ENCODE data around the gene PALS1. TPM values are rescaled to one million over a fixed set of nuclear protein-coding genes. Genes with fewer than 3 reads are reported as not detected.

PALS1 gene
- 2.4 TPM for polyA plus RNA-seq

DNA sequence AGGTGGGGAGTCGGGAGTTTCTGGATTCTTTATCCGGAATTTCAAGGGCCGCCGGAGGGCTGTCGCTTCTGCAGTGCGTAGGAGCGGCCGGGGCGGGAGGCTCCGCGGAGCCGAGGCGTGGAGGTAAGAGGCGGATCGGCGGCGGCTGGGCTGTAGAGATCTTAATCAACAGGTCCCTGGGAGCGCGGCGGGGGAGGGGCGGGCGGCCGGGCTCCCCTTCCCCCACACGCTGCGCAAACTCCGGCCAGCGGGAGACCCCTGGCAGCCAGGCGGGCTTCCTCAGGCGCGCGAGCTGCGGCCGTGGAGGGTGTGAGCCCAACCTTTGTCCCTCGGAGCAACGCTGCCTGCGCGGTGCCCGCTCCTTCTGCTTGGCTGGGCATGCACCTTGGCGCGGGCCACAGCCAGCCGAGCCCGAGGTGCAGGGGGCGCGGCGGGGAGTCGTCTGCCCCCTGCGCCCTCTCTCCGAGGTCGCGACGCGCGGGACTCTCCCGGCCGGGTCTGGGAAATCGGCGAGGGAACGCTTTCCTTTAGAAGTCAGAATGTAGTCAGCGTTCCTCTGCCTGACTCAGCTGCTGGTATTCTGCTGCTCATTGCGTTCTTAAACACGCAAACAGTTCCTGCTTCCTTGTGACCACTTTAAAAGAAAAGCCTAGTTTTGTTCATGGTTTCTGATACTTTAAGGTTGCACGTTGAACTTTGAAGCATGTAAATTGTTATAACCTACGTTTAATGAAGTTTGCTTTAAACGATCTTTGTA, at the start of gene PALS1:
Gene PALS1, plus strand, starts transcription at position 25 of the 757 bp plus-strand sequence. CDS start 37,736 bp downstream, outside the sequence.
- H3K27ac Mint-ChIP-seq: peak within 1 kb of the TSS; percentile 87 to 95 (median 92)
- no peaks in the 10 kb centered on the region for H3K36me3 Mint-ChIP-seq
- H3K9me3 Mint-ChIP-seq: no peaks in the 10 kb centered on the region
- H3K4me3 Mint-ChIP-seq: peak within 1 kb of the TSS; percentile 90 to 99 (median 98)
- no peaks in the 10 kb centered on the region for H3K27me3 Mint-ChIP-seq
- peaks cover 0 to 16% (median 10%) of the 10 kb centered on the region in 3 donors for H3K4me1 Mint-ChIP-seq

DNA sequence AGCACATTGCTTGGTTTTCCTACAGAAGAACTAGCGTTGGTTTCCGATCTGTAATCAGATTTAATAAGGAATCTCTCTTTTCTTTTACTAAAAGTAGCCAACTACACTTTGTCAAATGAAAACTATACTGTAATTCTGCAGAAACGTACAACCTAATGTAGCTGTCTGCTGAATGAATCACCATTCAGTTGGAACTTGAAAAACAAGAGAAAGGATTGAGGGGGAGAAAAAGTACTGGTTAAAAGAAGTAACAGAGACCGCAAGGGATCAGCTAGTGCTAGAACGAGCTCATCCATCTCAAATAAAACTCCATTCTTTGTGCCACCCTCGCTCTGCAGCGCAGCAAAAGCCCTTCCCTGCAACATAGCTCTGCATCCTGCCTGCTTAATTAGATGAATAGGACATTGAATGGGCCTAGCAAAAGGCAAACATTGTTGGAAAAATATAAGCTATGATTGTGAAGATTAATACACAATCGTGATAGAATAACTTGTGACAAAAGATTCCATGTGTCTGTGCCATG, 49.4 kb upstream of the PALS1 start:
- Mint-ChIP-seq H3K4me3 (no peak overlapping the region), H3K27me3 (peaks cover 2% of the 10 kb centered on the region), H3K27ac (no peak overlapping the region), H3K9me3 (no peaks in the 10 kb centered on the region), H3K4me1 (peaks cover 5 to 7% (median 6%) of the 10 kb centered on the region in 3 donors), H3K36me3 (no peaks in the 10 kb centered on the region)

DNA sequence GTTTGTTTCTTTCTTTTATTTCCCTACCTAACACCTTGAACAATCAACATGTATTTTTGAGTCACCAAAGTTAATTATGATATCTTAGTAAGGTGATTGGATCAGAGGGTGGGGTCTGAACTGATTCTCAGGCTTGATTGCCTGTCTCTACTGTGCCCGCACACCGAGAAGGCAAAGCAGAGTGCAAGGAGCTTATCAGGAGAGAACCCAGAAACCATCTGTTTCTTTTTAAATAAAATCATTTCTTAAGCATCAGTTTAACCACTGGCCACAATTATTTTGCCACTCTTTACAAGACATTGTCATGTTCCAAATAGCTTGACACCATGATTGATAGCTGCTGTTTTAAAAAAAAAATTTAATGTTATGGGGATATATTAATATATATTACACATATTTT, 48.9 kb upstream of the PALS1 start:
- Mint-ChIP-seq H3K9me3 (no peaks in the 10 kb centered on the region), H3K4me1 (peaks cover 5 to 7% (median 6%) of the 10 kb centered on the region in 3 donors), H3K27ac (no peak overlapping the region)

DNA sequence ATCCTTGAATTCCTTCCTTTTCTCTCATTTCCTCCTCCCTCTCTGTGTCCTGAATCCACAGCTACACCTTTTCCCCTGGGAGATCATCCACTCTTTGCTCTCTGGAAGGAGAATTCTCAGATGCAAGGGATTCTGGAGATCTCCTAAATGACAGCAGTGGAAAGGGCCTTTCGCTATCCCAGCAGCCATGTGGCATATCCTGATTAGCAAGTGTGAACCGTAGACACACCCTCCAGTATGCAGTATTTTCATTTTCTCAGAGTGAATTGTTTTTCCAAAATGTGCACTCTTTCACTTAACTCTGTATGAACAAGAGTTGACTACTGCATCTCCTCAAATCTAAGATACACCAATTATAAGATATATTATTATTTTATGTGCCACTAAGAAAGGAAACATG, 46.0 kb upstream of the PALS1 start:
- Mint-ChIP-seq H3K27me3 (peaks cover 3% of the 10 kb centered on the region), H3K4me3 (peak overlapping the region in 1 of 4 donors; percentile 28), H3K9me3 (no peaks in the 10 kb centered on the region), H3K27ac (peak overlapping the region in 1 of 3 donors; percentile 32), H3K4me1 (no peaks in the 10 kb centered on the region), H3K36me3 (peaks cover 2% of the 10 kb centered on the region)

More for the DNA sequence above, 48.9 kb upstream of the PALS1 start:
- Mint-ChIP-seq H3K36me3 (peaks cover 1% of the 10 kb centered on the region), H3K4me3 (no peak overlapping the region), H3K27me3 (peaks cover 2% of the 10 kb centered on the region)

- H3K36me3 Mint-ChIP-seq: peaks cover 2% of the 10 kb centered on the region
- H3K9me3 Mint-ChIP-seq: no peaks in the 10 kb centered on the region
- H3K27ac Mint-ChIP-seq: no peak overlapping the region
- no peak overlapping the region for H3K4me3 Mint-ChIP-seq
- H3K4me1 Mint-ChIP-seq: no peaks in the 10 kb centered on the region
- H3K27me3 Mint-ChIP-seq: peaks cover 2% of the 10 kb centered on the region
Measured at GRCh38 chr14:67199016-67199415, 42.2 kb upstream of the PALS1 start.

DNA sequence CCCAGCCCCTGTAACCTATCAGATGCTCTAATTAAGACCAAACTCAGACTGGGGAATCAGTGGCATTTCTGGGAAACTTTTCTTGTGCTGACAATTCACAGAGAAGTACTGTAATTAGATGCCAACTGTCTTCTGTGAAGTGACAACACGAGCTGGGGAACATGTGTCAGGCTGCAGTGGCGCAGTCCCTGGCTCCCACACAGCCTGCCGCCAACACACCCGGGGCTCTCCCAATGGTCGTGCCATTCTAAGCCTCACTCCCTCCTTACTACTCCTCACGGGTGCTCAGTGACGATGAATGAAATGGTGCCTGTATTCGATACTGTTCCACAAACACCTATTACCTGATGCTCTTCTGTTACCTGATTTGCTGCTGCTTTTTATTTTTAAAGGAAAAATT, 33.4 kb upstream of the PALS1 start:
- H3K4me3 Mint-ChIP-seq: no peak overlapping the region
- peaks cover 0 to 2% (median 0%) of the 10 kb centered on the region in 3 donors for H3K9me3 Mint-ChIP-seq
- peaks cover 2% of the 10 kb centered on the region for H3K36me3 Mint-ChIP-seq
- no peaks in the 10 kb centered on the region for H3K4me1 Mint-ChIP-seq
- peaks cover 6% of the 10 kb centered on the region for H3K27me3 Mint-ChIP-seq
- H3K27ac Mint-ChIP-seq: no peak overlapping the region

- Mint-ChIP-seq H3K36me3 (peaks cover 2% of the 10 kb centered on the region), H3K9me3 (peaks cover 0 to 2% (median 0%) of the 10 kb centered on the region in 3 donors), H3K4me1 (no peaks in the 10 kb centered on the region), H3K27me3 (peaks cover 4% of the 10 kb centered on the region), H3K4me3 (no peak overlapping the region), H3K27ac (no peak overlapping the region)
Measured at GRCh38 chr14:67218126-67218525, 23.1 kb upstream of the PALS1 start.

DNA sequence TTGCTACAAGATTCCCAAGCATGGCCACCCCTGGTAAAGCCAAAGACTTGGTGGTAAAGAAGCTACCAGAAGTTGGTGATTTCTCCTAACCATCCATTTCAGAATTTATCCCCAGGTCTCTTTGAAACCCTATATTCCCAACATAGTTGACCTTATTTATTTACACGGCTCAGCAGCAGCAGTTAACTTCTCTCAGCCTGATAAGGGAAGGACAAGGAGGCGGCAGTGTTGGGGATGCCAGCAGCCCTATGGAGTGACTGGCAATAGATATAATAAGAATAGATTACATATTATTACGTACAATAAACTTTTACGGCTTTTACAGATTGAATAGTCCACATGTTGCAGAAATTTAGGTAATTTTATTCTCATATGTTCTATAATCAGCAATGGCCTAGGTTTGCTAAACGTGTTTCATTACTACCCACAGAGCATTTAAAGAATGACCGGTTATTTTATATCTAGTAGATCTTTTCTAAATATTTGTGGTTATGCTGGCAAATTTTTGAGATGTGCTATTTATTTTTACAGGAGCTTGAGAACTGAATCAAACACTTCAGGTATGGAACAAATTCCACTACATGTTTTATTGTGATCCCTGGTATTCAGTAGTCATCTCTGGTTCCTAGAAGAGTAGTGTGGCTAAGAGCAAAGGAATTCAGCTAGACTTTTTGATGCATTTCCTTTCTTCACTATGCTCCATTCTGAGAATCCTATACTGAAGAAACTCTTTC, 19.8 kb upstream of the PALS1 start:
- Mint-ChIP-seq H3K4me3 (no peak overlapping the region), H3K27ac (no peak overlapping the region), H3K4me1 (no peaks in the 10 kb centered on the region), H3K9me3 (peaks cover 0 to 2% (median 0%) of the 10 kb centered on the region in 3 donors), H3K36me3 (peaks cover 2% of the 10 kb centered on the region), H3K27me3 (peaks cover 9% of the 10 kb centered on the region)

DNA sequence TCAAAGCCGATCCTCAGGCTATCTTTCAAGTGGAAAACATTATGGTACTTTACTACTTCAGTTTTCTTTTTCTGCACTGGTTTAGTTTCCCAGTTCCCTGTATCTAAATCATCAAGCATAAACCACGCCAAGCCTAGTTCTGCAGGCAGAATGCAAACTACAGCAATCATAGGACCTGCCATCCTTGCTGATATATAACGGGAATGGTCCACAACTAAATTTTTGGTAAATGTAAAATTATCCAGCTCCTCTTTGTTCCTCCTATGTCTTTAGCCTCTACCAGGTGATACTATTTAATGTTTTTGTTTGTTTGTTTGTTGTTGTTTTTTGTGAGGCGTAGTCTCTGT, 19.3 kb upstream of the PALS1 start:
- peaks cover 9% of the 10 kb centered on the region for H3K27me3 Mint-ChIP-seq
- H3K4me3 Mint-ChIP-seq: no peak overlapping the region
- H3K4me1 Mint-ChIP-seq: no peaks in the 10 kb centered on the region
- H3K36me3 Mint-ChIP-seq: peaks cover 2% of the 10 kb centered on the region
- no peak overlapping the region for H3K27ac Mint-ChIP-seq
- peaks cover 0 to 2% (median 0%) of the 10 kb centered on the region in 3 donors for H3K9me3 Mint-ChIP-seq

DNA sequence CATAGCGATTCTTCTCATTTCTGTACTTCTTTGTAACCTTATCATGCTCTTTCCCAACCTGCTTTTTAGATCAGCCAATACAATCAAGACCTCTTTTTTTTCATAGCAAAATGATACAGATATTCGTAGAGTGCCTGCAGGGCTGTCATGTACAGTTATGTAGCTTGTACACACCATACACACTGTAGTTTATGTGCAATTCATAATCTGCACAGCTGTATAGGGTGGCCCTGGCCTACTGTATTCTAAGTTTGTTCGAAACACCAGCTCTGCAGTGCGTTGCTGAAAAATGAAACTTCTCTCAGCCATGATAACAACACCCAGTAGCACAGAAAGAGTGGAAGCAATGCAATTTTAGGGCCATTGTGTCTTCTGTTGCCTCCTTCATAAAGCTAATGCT, 15.7 kb upstream of the PALS1 start:
- Mint-ChIP-seq H3K27me3 (peaks cover 8% of the 10 kb centered on the region), H3K9me3 (no peaks in the 10 kb centered on the region), H3K4me1 (no peaks in the 10 kb centered on the region), H3K36me3 (no peaks in the 10 kb centered on the region), H3K27ac (no peak overlapping the region), H3K4me3 (no peak overlapping the region)

DNA sequence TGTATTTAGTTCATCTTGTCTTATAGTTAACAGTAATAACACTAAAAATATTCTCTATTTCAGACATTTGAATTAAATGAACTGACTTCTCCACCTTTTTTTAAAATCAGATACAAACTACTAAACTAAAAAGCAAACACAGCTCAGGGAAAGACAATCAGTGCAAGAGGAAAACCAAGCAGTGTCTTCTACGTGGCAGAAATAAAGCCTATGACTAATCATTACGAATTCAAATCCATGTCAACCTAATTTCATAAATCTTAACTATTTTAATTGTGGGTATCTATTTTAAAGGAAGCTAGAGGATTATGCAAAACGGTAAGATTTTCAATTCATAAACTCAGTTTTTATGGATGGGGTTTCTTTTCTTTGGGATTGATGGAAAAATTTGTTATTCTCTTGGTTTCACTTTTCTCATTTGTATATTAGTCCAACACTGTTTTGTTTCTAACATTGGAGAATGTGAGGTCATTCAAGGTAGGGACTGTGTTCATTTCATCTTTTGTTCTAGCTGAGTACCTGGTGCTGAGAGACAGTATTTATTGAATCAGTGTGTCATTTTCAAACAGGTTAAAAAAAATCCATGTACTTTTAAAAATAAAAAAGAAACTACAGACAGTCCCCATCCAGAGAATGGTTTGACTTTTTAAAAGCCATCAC, 12.8 kb upstream of the PALS1 start:
- H3K27ac Mint-ChIP-seq: no peak overlapping the region
- H3K4me1 Mint-ChIP-seq: peaks cover 0 to 3% (median 0%) of the 10 kb centered on the region in 3 donors
- peaks cover 5% of the 10 kb centered on the region for H3K27me3 Mint-ChIP-seq
- H3K4me3 Mint-ChIP-seq: no peak overlapping the region
- no peaks in the 10 kb centered on the region for H3K36me3 Mint-ChIP-seq
- H3K9me3 Mint-ChIP-seq: no peaks in the 10 kb centered on the region

DNA sequence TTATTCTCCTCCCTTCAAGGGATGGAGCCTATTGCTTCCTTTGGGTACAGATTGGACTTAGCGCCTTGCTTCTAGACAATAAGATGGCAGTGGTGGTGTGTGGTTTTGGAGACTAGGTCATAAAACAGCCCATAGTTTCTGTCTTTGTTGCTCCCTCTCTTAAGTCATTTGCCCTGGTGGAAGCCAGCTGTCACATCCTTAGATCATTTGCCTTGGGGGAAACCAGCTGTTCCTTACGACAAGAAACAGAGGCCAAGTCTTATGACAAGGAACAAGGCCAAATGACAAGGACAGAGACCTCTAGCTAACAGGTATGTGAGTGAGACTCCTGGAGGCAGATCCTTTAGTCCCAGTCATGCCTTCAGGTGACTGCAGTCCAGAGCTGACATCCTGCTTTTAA, 9.2 kb upstream of the PALS1 start:
- Mint-ChIP-seq H3K27me3 (peaks cover 2% of the 10 kb centered on the region), H3K36me3 (no peaks in the 10 kb centered on the region), H3K4me1 (peaks cover 0 to 3% (median 0%) of the 10 kb centered on the region in 3 donors), H3K9me3 (no peaks in the 10 kb centered on the region), H3K27ac (no peak overlapping the region), H3K4me3 (no peak overlapping the region)

- H3K27ac Mint-ChIP-seq: no peak overlapping the region
- no peaks in the 10 kb centered on the region for H3K9me3 Mint-ChIP-seq
- no peaks in the 10 kb centered on the region for H3K36me3 Mint-ChIP-seq
- H3K4me3 Mint-ChIP-seq: no peak overlapping the region
- H3K27me3 Mint-ChIP-seq: peaks cover 2% of the 10 kb centered on the region
- H3K4me1 Mint-ChIP-seq: peaks cover 0 to 3% (median 0%) of the 10 kb centered on the region in 3 donors
Measured at GRCh38 chr14:67232621-67233020, 8.6 kb upstream of the PALS1 start.

- no peak overlapping the region for H3K27ac Mint-ChIP-seq
- peak overlapping the region in 1 of 4 donors; percentile 99 for H3K4me3 Mint-ChIP-seq
- peaks cover 2% of the 10 kb centered on the region for H3K27me3 Mint-ChIP-seq
- H3K9me3 Mint-ChIP-seq: no peaks in the 10 kb centered on the region
- peaks cover 0 to 8% (median 8%) of the 10 kb centered on the region in 3 donors for H3K4me1 Mint-ChIP-seq
- no peaks in the 10 kb centered on the region for H3K36me3 Mint-ChIP-seq
Measured at GRCh38 chr14:67237591-67237990, 3.6 kb upstream of the PALS1 start.

DNA sequence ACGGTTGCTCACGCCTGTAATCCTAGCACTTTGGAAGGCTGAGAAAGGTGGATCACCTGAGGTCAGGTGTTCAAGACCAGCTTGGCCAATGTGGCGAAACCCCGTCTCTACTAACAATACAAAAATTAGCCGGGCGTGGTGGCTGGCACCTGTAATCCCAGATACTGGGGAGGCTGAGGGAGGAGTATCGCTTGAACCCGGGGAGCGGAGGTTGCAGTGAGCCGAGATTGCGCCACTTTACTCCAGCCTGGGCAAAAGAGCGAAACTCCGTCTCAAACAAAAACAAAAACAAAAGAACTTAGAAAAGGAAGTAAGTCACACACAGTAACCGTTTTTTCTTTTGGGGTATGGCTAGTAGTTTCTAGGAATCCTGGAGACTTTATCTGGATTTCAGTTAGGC, 1.7 kb upstream of the PALS1 start:
- Mint-ChIP-seq H3K4me1 (peaks cover 0 to 13% (median 7%) of the 10 kb centered on the region in 3 donors), H3K4me3 (peak overlapping the region in 3 of 4 donors; percentile 90 to 99 (median 98)), H3K9me3 (no peaks in the 10 kb centered on the region), H3K27ac (no peak overlapping the region), H3K27me3 (no peaks in the 10 kb centered on the region), H3K36me3 (no peaks in the 10 kb centered on the region)
